Right renal cortex interstitium (tissue), 3 donors: ENCODE results near the gene CCDC102B. TPM values are rescaled to one million over a fixed set of nuclear protein-coding genes. Genes with fewer than 3 reads are reported as not detected.
"Not testable (repeated sequence)": the region's sequence is repeated elsewhere in the genome, so short reads cannot be mapped to it uniquely, and the experiment has no call there.

Source experiments
- DNase-seq, 3 donors: peaks; one replicate each; pipeline ENCODE4 v3.0.0-alpha.2; 2013; ENCODE audit warnings: low read depth in 3 of 3, low spot score in 2 of 3
- polyA plus RNA-seq, 3 donors: library from polyadenylated mRNA; unstranded; fragments of 120-200 nt; gene quantifications; one replicate each; pipeline ENCODE4 v1.2.1, GENCODE V29; 2013; ENCODE audit not compliant: insufficient read length in 3 of 3

Gene CCDC102B
- polyA plus RNA-seq, 3 donors: 6.8 to 8.6 (median 8.0) TPM

DNA sequence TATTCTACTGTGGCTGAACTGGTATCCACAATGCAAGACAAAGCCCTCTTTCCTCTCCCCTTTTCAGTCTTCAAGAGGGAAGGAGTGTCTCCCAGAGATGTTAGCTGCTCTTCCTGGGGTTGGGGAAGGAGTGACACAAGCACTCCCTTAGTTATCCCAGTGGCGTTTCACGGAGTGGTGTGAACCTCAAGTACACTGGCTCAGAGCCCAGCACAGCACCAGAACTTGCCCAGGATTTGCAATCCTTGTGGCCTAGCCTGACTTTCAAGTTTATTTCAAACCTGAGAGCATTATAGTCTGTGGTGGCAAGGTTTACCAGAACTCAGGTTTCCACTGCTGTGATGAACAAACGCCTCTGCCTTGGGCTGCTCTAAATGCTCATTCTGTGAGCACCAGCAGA, 162.5 kb downstream of the CCDC102B start:
- DNase-seq: no peak

DNA sequence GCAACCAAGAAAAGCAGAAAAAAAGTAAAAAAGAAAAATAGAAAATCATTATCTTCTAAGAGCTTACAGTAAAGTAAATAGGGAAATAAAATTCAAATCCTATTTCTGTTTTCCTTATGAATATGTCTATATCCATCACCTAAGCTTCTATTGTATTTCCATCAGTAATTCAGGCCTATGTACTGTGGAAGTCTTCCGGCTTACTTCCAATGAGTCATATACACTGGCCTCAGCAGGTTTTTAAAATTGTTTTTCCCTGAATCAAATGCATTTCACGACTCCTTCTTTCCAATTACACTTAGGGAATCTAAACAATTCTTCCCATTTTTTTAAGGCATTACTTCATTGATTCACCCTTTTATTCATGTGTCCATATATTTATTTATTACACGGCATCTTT, 164.7 kb downstream of the CCDC102B start:
- DNase-seq: no peak

DNA sequence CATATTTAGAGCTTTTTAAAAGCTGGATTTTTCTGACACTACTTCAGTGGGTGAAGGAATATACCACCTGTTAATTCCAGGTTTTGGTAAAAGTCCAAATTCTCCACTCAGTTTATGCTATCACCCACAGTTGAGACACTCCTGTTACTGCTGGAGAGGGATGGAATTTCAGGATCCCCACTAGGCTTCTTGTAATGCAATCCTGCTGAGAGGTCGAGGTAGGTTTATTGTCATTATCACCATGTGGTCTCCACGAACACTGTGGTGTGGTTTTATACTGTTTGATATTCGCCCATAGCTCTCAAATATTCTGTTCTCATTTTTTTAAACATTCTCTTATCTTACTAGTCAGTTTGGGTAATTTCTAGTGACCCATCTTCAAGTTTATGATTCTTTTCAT, 167.9 kb downstream of the CCDC102B start:
- DNase-seq: no peak

DNA sequence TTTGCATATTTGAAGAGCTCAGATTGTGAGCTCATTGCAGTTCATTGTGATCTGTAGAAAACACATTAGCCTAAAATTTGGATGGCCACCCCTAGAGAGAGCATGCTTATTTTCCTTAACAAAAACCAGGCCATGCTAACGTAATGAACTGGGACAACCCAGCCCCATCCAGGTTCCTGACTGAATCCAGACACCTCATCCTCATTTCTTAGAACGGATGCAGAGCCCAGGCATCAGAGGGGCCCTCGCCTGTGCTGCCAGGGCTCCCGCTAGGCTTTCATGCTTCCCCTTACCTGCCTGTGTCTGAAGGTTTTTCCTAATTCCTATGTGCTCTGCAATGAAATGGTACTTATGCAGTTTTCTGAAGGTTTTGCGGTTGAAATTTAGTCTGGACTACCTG, 171.1 kb downstream of the CCDC102B start:
- no peak for DNase-seq

DNA sequence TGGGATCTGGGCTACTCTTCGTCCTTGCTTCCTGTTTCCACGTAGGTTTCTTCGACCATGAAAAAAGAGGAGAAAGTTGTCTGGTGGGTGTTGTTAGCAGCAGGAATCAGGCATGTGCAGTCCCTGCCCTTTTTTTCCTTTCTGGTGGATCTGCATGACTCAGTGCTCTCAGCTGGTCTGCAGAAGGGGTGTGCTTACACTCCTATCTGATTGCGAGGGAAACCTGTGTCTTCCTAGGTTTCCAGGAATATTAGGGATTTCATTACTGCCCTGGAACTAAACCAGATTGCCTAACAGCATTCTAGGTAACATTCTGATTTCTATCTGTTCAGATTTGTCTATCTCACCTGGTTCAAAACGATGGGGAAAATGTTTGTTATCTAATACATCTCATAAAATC, 174.3 kb downstream of the CCDC102B start:
- no peak for DNase-seq

DNA sequence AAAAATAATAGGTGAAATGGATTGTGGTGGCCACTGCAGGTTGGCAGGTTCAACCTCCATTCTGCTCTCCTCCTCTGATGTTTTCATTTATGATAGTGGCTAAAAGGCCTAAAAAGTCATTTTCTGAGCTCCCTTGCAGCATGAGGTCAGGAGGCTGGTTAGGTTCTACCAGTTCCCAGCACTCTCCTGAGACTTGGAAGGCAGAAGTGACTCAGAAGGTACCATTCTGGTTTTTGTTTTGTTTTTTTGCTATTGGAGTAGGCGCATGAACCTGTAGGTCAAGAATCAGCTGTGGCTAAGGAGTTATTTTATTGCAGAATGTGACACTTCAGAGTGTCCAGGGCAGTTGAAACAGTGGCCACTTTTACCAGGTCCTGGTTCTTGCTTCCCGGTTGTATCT, 181.9 kb downstream of the CCDC102B start:
- DNase-seq: no peak

DNA sequence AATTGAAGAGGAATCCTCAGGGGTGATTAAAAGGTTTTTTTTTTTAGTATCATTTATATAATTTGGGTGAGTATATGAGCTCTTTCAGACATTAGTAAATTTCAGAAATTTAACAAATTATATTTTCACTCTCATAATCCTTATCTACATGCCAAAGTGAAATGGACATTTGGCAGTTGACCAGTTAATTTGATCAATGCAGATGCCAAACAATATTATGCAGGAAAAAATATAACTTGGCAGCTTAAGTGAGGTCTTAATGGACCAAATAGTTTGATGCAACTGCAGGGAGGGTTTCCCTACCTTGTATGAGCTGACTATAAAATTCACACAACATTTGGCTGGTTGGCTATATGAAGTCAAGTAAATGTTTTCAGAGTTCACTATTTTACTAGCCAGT, 185.2 kb downstream of the CCDC102B start:
- no peak for DNase-seq

DNA sequence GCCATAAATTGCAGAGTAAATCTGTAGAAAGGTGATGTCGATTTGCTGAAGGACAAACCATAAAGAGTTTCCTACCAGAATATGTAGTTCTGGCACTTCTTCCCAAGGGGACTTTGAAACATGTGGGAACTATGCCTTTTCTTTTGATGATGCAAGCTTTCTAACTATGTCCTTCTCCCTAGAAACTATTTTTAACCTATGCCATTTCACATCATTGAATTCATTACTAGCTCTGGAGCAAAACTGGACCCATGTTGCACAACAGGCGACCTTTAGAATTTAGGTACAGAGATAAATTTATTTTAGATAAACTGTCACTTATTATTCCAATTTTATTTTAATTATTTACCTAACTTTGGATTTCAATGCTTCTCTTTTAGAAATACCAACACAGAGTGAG, 186.5 kb downstream of the CCDC102B start:
- DNase-seq: no peak

DNA sequence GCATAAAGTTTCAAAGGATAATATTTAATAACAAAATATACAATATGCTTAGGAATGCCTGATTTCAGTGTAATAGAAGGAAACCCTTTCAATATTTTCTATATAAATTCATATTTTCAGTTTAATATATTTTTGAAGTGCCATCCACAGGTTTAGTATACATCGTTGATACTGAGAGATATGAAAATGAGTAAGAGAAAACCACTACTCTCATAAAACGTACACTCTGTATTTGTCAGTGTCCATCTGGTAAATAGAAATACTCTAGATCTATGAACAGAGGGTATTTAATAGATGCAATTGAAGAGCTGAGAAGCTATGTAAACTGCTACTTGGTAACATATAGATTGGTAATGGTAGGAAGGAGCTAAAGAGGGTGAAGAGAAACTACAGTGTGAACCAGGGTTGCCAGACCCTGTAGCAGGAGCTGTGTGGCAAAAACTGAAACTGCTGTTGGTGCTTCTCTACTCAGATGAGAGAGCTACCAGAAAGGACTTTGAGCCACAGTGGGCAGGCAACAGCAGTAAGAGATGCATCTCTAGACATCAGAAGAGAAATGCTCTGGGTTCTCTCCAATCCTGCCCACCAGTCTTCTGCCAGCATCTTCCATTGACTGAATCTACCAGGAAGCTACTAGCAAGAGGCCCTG, 187.4 kb downstream of the CCDC102B start:
- DNase-seq: no peak

DNA sequence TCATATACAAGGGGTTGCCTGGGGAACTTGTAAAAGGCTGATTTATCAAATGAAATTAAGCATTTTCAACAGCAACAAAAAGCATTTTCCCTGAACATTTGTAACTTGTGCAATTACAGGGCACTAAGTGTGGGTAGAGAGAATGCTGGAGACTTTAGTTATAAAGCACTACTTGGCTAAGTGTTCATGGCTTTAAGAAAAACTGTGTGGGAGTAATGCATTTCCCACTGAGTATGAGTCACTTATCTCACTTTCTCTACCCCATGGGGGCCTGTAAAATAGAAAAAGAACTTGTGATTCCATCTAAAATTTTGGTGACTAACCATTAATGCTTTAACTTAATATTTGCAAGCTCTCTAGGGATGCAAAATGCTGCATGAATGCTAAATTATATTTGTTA, 193.4 kb downstream of the CCDC102B start:
- no peak for DNase-seq

DNA sequence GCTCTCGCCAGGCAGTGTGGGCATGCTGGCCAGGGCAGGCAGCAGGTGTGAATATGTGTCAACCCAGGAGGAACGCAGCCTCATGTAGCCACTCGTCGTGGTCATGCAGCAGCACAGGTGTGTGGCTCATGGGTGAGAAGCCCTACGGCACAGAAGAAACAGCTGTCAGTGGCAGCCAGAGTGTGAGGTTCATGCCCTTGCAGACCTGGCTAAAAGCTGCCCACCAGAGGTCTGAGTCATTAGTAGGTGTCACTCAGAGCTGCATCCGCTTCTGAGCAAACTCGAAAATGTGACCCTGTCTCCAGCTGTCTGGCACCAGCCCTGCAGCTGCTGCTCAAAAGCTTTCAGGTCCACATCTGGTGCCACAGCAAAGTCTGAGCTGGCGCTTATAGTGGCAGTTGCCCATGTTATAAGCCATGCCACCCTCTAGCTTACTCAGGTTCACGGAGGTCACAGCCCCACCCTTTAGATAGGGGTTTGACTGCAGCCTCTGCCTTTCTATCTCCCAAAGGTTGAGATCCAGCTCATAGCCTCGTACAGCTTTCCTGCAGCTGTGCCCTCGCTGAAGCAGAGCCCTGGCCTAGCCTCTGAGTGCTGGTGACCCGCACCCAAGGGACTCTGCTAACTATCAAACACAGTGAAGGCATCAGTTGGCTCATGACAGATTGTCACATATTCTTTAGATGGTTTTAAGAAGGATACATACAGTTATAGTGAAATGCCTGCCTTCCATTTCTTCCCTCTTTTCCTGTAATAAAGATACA, 195.0 kb downstream of the CCDC102B start:
- DNase-seq: no peak

DNA sequence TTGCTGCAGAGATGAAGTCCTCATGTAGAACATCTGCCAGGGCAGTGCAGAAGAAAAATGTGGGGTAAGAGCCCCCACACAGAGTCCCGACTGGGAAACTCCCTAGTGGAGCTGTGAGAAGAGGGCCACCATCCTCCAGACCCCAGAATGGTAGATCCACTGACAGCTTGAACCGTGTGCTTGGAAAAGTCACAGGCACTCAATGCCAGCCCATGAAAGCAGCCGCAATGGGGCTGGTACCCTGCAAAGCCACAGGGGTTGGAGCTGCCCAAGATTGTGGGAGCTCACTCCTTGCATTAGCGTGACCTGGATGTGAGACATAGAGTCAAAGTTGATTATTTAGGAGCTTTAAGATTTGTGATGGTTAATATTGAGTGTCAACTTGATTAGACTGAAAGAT, 197.8 kb downstream of the CCDC102B start:
- DNase-seq: no peak

DNA sequence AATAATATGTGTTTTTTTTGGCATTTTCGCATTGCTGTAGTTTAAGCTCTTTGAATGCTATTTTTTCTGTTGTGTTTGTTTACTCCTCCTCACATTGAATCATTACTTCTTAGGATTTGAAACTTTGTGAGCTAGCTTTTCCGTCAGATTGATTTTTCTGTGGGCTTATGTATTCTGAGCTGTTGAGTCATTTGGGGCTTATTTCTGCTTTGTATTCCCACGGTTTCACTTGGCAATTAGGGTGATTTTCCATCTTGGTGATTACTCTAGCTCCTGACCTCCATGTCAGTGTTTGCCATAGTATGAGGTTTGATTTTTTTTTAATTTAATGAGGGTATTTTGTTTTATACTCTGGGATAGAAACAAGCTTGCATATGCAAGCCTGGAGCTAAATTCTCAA, 200.0 kb downstream of the CCDC102B start:
- no peak for DNase-seq

DNA sequence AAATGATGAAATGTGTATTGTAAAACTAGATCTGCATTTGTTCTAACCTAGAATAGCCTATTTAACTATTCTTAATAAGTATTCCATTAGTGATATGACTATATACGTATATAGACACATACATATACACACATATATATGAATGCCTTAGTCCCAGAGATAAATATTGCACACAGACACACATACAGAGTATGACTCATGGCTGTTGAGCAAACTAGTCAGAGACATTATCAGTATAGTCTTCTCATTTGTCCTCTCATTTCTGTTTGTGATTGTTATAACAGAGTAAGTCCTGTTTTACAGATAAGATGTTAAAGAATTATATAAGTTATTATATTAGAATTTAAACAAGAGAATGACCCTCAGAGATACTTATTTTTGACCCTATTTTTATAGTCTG, 202.5 kb downstream of the CCDC102B start:
- no peak for DNase-seq

DNA sequence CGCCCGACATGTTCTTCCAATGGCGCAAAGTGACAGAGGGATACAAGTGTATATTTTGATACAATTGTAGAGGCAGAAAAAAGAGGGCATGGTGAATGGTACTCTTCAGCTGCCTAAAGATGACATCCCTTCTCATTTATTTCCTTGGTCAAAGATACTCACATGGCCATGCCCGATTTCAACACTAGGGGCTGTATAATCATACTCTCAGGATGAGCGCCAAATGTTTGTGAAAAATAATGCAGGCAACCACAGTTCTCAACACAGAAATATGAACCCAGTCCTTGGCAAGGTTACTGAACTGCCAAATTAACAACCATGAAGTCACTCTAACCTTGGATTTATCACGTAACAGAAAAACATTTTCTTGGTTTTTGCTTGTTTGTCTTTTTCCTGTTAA, 204.4 kb downstream of the CCDC102B start:
- no peak for DNase-seq

DNA sequence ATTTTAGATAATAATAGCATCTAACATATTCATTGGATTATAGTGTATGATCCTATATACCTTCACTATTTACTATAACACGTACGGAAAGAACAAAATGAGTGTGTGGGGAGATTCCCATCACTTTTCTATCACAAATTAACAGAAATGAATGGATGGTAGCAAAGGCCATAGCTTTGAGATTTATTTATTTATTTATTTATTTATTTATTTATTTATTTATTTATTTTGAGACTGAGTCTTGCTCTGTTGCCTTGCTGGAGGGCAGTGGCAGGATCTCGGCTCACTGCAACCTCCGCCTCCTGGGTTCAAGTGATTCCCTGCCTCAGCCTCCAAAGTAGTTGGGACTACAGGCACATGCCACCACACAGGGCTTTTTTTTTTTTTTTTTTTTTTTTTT, 208.3 kb downstream of the CCDC102B start:
- not testable (repeated sequence) for DNase-seq

DNA sequence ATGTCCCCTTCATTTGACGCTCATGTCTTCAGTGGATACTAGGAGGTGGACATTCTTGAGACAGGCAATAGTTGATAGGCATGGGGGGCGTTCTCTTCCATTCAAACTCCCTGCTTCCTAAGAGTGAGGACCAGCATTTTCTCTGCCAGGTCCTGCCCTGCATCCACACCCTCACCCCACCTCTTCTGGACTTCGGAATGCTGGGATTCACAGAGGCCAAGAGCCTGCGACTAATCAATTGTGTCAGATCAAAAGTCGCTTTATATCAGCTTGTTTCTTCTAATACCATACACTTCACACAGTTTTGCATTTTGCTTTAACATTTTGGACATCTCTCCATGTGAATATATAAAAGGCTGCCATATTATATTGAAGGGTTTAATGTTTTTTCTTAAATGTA, 210.7 kb downstream of the CCDC102B start:
- DNase-seq: no peak

DNA sequence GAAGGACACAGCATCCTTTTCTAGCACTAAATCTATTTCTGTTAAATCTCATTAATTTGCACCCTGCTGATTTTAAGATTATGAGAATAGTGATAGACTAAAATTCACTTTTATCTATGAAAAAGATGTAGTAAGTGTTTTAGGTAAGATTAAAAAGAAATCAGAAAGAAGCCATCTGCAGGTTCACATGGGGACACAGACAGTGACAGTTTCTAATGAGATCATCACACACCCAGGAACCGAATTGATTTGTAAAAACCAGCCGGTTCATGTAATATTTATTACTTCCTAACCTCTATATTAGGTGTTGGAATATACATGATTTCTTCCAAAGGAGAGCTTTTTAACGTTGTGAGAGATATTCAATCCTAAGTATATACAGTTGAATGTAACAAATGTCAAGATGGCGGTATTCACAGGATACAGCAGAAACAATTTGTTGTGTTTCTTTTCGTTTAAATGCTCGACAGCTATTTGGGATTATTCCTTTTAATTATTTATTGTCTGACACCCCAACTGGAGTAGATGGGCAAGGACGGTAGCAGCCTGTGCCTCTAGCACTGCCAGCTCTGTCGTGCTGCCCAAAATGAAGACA, 223.4 kb downstream of the CCDC102B start:
- DNase-seq: no peak

DNA sequence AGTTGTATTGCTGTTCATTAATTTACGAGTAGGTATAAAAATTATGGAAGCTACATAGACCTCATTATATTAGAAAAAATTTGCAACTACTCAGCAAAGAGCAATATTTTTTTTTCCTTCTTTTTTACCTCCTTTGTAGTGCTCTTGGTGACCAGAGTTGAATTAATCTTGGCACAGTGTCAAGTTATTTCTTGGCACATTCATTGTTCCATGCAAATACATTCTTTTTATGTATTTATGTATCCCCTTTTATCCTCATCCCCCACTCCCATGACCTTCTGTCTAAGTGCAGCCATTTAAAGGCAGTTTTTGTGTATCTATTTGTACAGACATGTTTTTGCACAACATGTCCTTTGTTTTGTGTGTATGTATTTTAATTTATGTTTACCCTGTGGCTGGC, 224.5 kb downstream of the CCDC102B start:
- no peak for DNase-seq

DNA sequence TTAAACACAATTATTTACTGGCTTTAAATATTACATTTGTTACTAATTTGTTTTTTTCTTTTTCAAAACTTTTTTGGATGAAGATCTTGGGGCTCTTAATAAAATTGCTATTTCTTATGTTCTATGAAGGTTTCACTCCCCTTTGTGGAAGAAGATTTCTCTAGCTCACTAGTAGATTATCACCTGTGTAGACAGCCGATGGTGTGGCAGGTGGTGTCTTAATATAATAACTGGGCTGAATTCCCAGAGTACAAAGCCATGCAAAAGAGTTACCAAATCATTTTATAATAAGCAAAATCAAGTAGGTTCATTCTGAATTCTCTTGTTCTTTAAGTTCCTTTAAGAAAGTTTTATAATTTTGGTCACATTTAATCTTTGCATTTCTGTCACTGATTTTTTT, 233.7 kb downstream of the CCDC102B start:
- DNase-seq: no peak

DNA sequence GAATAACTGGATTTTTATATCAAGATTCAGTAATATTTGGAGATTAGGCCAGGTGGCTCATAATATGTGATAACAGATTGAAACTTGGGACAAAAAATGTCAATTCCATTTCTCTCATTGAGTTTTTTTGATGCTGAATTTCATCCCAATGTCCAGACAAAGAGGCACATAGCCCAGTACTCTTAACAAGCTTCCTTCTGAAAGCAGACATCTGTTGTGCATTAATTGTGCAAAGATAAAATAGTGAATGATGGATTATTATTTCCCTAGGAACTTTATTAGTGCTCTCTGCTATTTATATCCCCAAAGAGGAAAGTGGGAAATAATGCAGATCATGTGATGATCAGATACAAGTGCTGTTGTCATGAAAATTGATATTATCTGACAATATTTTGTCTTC, 234.1 kb downstream of the CCDC102B start:
- DNase-seq: no peak

DNA sequence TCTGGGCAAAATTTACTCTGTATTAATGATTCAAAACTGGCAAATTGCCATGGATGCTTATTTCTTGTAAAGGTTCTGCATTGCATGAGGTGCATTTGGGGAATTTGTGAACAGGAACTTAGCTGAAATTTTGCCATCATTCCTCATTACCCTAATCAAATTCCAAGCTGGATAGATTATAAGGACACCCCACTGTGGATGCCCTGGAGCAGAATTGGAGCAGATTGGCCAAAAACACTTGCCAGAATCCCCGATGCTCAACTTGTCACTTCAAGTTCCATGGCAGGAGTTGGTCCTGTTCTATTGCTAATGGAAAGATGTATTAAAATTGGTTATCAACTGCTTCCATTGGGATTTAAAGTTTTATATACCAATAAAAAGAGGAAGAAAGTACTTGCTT, 237.9 kb downstream of the CCDC102B start:
- no peak for DNase-seq
